H1 (cell line): ENCODE measurements around the gene MED6. TPM values are rescaled to one million over a fixed set of nuclear protein-coding genes. Genes with fewer than 3 reads are reported as not detected.

ENCODE experiments used
- CTCF ChIA-PET: fragments of 300-600 bp; sonication (Branson Sonifier 250); formaldehyde crosslinking; loops from one replicate; lab custom pipeline; 2021; ENCODE audit not compliant: partially characterized antibody; lab: Charles Lee
- POLR2A ChIA-PET: fragments of 300-600 bp; sonication (Branson Sonifier 250); formaldehyde crosslinking; loops from one replicate; lab custom pipeline; 2021; ENCODE audit warnings: inconsistent platforms; ENCODE audit not compliant: partially characterized antibody; lab: Charles Lee
- DNase-seq, 2 experiments: peaks; one replicate each; pipeline versions ENCODE4 v3.0.0 to v3.0.0-alpha.2; 2010 to 2022; ENCODE audit warnings: low spot score in 2 of 2, low read depth in 1 of 2, mixed read lengths in 1 of 2
- FAIRE-seq: peaks from 2 replicates; lab custom pipeline; 2011; peaks lifted over from hg19 to GRCh38; lab: Jason Lieb, UNC
- H2AFZ ChIP-seq: 2 replicates; pipeline ENCODE4 v1.8.1; 2012; ENCODE audit warnings: low read length, inconsistent platforms
- H2AK5ac ChIP-seq: 2 replicates; pipeline ENCODE4 v1.6.1; 2013; ENCODE audit warnings: low read depth, low read length
- H2BK120ac ChIP-seq: replicated peaks from 2 replicates; pipeline ENCODE3; 2013; ENCODE audit warnings: low read depth, low read length, inconsistent platforms
- H2BK12ac ChIP-seq: 2 replicates; pipeline ENCODE4 v1.6.1; 2013; ENCODE audit warnings: low read depth, low read length
- H2BK15ac ChIP-seq: 2 replicates; pipeline ENCODE4 v1.6.1; 2013; ENCODE audit warnings: low read length
- H2BK20ac ChIP-seq: 2 replicates; pipeline ENCODE4 v1.6.1; 2013; ENCODE audit warnings: low read length
- H2BK5ac ChIP-seq: 2 replicates; pipeline ENCODE4 v1.6.1; 2013; ENCODE audit warnings: low read depth, low read length
- H3K14ac ChIP-seq: 2 replicates; pipeline ENCODE4 v1.6.1; 2013; ENCODE audit warnings: inconsistent platforms; ENCODE audit not compliant: insufficient read length
- H3K18ac ChIP-seq: 2 replicates; pipeline ENCODE4 v1.6.1; 2013; ENCODE audit warnings: low read length; ENCODE audit errors: extremely low read depth
- H3K23ac ChIP-seq: 2 replicates; pipeline ENCODE4 v1.6.1; 2013; ENCODE audit warnings: inconsistent platforms; ENCODE audit not compliant: insufficient read length
- H3K23me2 ChIP-seq: 2 replicates; pipeline ENCODE4 v1.6.1; 2013; ENCODE audit warnings: low read depth, low read length
- H3K27ac ChIP-seq: 2 replicates; pipeline ENCODE4 v1.6.1; 2011; ENCODE audit warnings: low read depth, low read length, inconsistent platforms
- H3K27me3 ChIP-seq, 4 experiments: replicated peaks in 1 of 4; 1 replicate in 1 of 4; 2 replicates in 3 of 4; pipeline versions ENCODE4 v1.6.1 to v1.8.1; 2011 to 2013; ENCODE audit warnings: low read length in 3 of 4, mild to moderate bottlenecking in 3 of 4, inconsistent platforms in 2 of 4, mixed read lengths in 2 of 4, moderate library complexity in 1 of 4; ENCODE audit not compliant: control insufficient read depth in 3 of 4, insufficient read depth in 3 of 4; ENCODE audit errors: extremely low read depth in 1 of 4
- H3K36me3 ChIP-seq, 4 experiments: 2 replicates each; pipeline versions ENCODE4 v1.6.1 to v1.8.1; 2011 to 2013; ENCODE audit warnings: mild to moderate bottlenecking in 4 of 4, low read length in 3 of 4, moderate library complexity in 2 of 4, control low read depth in 1 of 4, inconsistent platforms in 1 of 4; ENCODE audit not compliant: insufficient read depth in 4 of 4, control insufficient read depth in 2 of 4
- H3K4ac ChIP-seq: replicated peaks from 2 replicates; pipeline ENCODE3; 2013; ENCODE audit warnings: low read length, low read depth, mixed read lengths, inconsistent platforms; ENCODE audit not compliant: insufficient read length
- H3K4me1 ChIP-seq, 4 experiments: replicated peaks in 1 of 4; 1 replicate in 1 of 4; 2 replicates in 3 of 4; pipeline versions ENCODE4 v1.6.1 to v1.8.1; 2011 to 2013; ENCODE audit warnings: low read length in 3 of 4, inconsistent platforms in 2 of 4, mixed read lengths in 1 of 4; ENCODE audit not compliant: insufficient read depth in 4 of 4, control insufficient read depth in 3 of 4
- H3K4me2 ChIP-seq, 2 experiments: 2 replicates each; pipeline versions ENCODE4 v1.6.1 to v1.8.1; 2011 to 2013; ENCODE audit warnings: low read depth in 2 of 2, low read length in 2 of 2, control low read depth in 1 of 2, inconsistent platforms in 1 of 2, mild to moderate bottlenecking in 1 of 2; ENCODE audit not compliant: insufficient read depth in 1 of 2
- H3K4me3 ChIP-seq, 4 experiments: fragments of 200-600, 300-600 bp in 1 of 4; sonication (generic), shearing (Covaris generic), sonication (Bioruptor Twin) in 1 of 4; 2 replicates each; pipeline versions ENCODE4 v1.5.1 to v1.8.1; 2011 to 2016; ENCODE audit warnings: low read length in 4 of 4, low read depth in 3 of 4, control low read depth in 2 of 4, inconsistent platforms in 2 of 4, mild to moderate bottlenecking in 2 of 4, mixed read lengths in 1 of 4, moderate library complexity in 1 of 4; ENCODE audit not compliant: insufficient read depth in 2 of 4; ENCODE audit errors: extremely low read depth in 1 of 4
- H3K56ac ChIP-seq: replicated peaks from 2 replicates; pipeline ENCODE3; 2013; ENCODE audit warnings: low read depth, mild to moderate bottlenecking, mixed read lengths, low read length, inconsistent platforms; ENCODE audit not compliant: insufficient read length
- H3K79me1 ChIP-seq: 2 replicates; pipeline ENCODE4 v1.6.1; 2013; ENCODE audit warnings: low read depth, low read length, control low read depth
- H3K79me2 ChIP-seq, 2 experiments: 2 replicates each; pipeline versions ENCODE4 v1.6.1 to v1.8.1; 2012 to 2013; ENCODE audit warnings: low read length in 2 of 2, mild to moderate bottlenecking in 2 of 2, inconsistent platforms in 1 of 2; ENCODE audit not compliant: insufficient read depth in 2 of 2, control insufficient read depth in 1 of 2
- H3K9ac ChIP-seq, 4 experiments: replicated peaks in 1 of 4; 1 replicate in 1 of 4; 2 replicates in 3 of 4; pipeline versions ENCODE4 v1.6.1 to v1.8.1; 2011 to 2013; ENCODE audit warnings: low read depth in 3 of 4, low read length in 3 of 4, control low read depth in 2 of 4, mild to moderate bottlenecking in 2 of 4, moderate library complexity in 2 of 4, inconsistent platforms in 1 of 4; ENCODE audit errors: extremely low read depth in 1 of 4
- H3K9me3 ChIP-seq, 2 experiments: 2 replicates each; pipeline versions ENCODE4 v1.6.1 to v1.8.1; 2012 to 2013; ENCODE audit warnings: mild to moderate bottlenecking in 2 of 2, moderate library complexity in 2 of 2, control low read depth in 1 of 2, inconsistent platforms in 1 of 2, low read depth in 1 of 2, low read length in 1 of 2, mixed read lengths in 1 of 2; ENCODE audit not compliant: insufficient read depth in 2 of 2
- H4K20me1 ChIP-seq, 2 experiments: replicated peaks in 1 of 2; 2 replicates each; pipeline versions ENCODE3 to v1.8.1; 2011 to 2013; ENCODE audit warnings: inconsistent platforms in 2 of 2, low read length in 2 of 2, mild to moderate bottlenecking in 1 of 2; ENCODE audit not compliant: insufficient read depth in 2 of 2, control insufficient read depth in 1 of 2
- H4K5ac ChIP-seq: 2 replicates; pipeline ENCODE4 v1.6.1; 2013; ENCODE audit warnings: low read length, low read depth, mixed read lengths, inconsistent platforms; ENCODE audit not compliant: insufficient read length
- H4K8ac ChIP-seq: 2 replicates; pipeline ENCODE4 v1.8.0; 2013; ENCODE audit warnings: mild to moderate bottlenecking, moderate library complexity, low read length, inconsistent platforms; ENCODE audit not compliant: insufficient read depth; ENCODE audit errors: extremely low read depth
- H4K91ac ChIP-seq: replicated peaks from 2 replicates; pipeline ENCODE3; 2013; ENCODE audit warnings: low read length, mixed read lengths, inconsistent platforms; ENCODE audit not compliant: insufficient read length
- ASH2L ChIP-seq: fragments of 200-600, 300-600 bp; sonication (generic); IDR thresholded peaks from one replicate; pipeline ENCODE4 v1.7.1; 2017; ENCODE audit warnings: low read length
- ZNF274 ChIP-seq: IDR thresholded peaks from 2 replicates; pipeline ENCODE4 v1.7.0; 2012; ENCODE audit warnings: low read length, borderline replicate concordance; ENCODE audit errors: extremely low read depth
- WGBS, 2 experiments: shearing (Covaris generic) in 1 of 2; methylation state at CpG; one replicate each; pipeline versions ENCODE4 v1.1.6 to v1.1.7; 2013 to 2015; ENCODE audit warnings: low lambda C conversion rate in 2 of 2, mixed read lengths in 2 of 2, inconsistent platforms in 1 of 2, low coverage in 1 of 2, missing lambda C conversion rate in 1 of 2; ENCODE audit not compliant: insufficient replicate concordance in 2 of 2, insufficient coverage in 1 of 2, insufficient read length in 1 of 2; ENCODE audit errors: extremely low coverage in 1 of 2, missing lambda C conversion rate in 1 of 2; 5-methylcytosine and 5-hydroxymethylcytosine counted together
- polyA plus RNA-seq, 7 experiments: library from polyadenylated mRNA; depleted of rRNA in 3 of 7; stranded (reverse) in 5 of 7; unstranded in 2 of 7; fragments of >200 nt in 5 of 7; fragments of 200-250 nt in 2 of 7; gene quantifications; 1 replicate in 5 of 7; 2 replicates in 1 of 7; 4 replicates in 1 of 7; pipeline versions ENCODE4 v1.2.1 to v1.2.3, GENCODE V29; 2011 to 2013; ENCODE audit warnings: missing spikeins in 2 of 7, mixed read lengths in 2 of 7
- total RNA-seq: library from RNA; stranded (reverse); fragmentation: NEBNext Ultra II Directional; extraction: Animal tissue kit (Norgen Biotek cat#: 25700); gene quantifications from 2 replicates; pipeline ENCODE4 v1.2.1, GENCODE V29; 2021

Gene MED6
- total and polyA plus RNA-seq, 2 of the 8 experiments (the other 6 are each of a cell fraction or from before 2014, with no cell fraction given) = 33.1 to 39.7 TPM

DNA sequence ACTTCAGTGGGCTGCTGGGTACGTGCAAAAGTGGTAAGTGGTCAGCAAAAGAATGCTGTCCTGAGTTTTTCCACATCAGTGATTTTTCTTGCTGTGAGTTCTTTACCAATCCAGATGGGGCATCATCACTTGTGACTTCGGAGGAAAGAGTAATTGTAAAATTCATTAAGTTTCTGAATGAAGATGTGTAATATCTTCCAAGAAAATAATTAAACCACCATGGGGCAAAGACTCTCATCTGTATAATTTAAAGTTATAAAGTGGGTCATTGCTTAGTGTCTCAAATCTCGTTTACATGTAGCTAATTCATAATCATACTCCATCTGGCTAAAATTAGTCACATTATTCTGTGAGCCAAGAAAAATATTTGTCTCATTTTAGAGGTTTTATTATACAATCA, 10.8 kb upstream of the MED6 start:
- Histone ChIP-seq H3K4me2 (no peak overlapping the region), H4K5ac (no peak overlapping the region), H3K4me1 (no peaks in the 10 kb centered on the region), H2BK120ac (no peak overlapping the region), H3K79me1 (no peaks in the 10 kb centered on the region), H2AFZ (no peak overlapping the region), H3K9ac (no peak overlapping the region), H3K4ac (no peak overlapping the region), H3K4me3 (no peak overlapping the region), H2BK5ac (no peak overlapping the region), H4K8ac (no peak overlapping the region), H3K9me3 (no peaks in the 10 kb centered on the region), H3K23ac (no peak overlapping the region), H3K79me2 (no peaks in the 10 kb centered on the region), H3K36me3 (no peaks in the 10 kb centered on the region), H2BK12ac (no peak overlapping the region), H2AK5ac (no peak overlapping the region), H3K23me2 (no peaks in the 10 kb centered on the region; the same call in 1 of the 2 replicates), H3K14ac (no peak overlapping the region), H4K20me1 (no peaks in the 10 kb centered on the region), H2BK20ac (no peak overlapping the region), H3K27ac (no peak overlapping the region), H3K27me3 (no peaks in the 10 kb centered on the region), H4K91ac (no peak overlapping the region), H3K56ac (no peak overlapping the region), H3K18ac (no peak overlapping the region), H2BK15ac (no peak overlapping the region)
- FAIRE-seq (no peak), DNase-seq (no peak)
- WGBS, 2 experiments = 80% methylated on average over 3 of the region's 3 CpGs; no CpG with 5 or more reads in 1 of the 2 experiments
- CTCF ChIA-PET = no interaction called here
- POLR2A ChIA-PET = interaction anchor here (1.2 to 1.8 kb wide), 2 partner anchors 9 to 13 kb away, joined by 4 to 6 read pairs; no protein-coding TSS in a partner anchor
- TF ChIP-seq ZNF274 (no peak), ASH2L (no peak)
